B cell (primary cell): Measurements from ENCODE around the gene NAPG. TPM values are rescaled to one million over a fixed set of nuclear protein-coding genes. Genes with fewer than 3 reads are reported as not detected.

Experiments used
- ATAC-seq: fragments of 200-7000 bp; cut with Tn5 transposase; one replicate; pipeline ENCODE4 v1.10.0; 2021; ENCODE audit warnings: low read depth, mild to moderate bottlenecking, moderate number of reproducible peaks, moderate library complexity
- CTCF ChIA-PET: fragments of 350-600 bp; sonication (Branson Sonifier 250); formaldehyde crosslinking; loops from one replicate; lab custom pipeline; 2021; ENCODE audit warnings: antibody characterized with exemption, inconsistent platforms; lab: Charles Lee
- POLR2A ChIA-PET: fragments of 350-600 bp; sonication (Branson Sonifier 250); formaldehyde crosslinking; loops from one replicate; lab custom pipeline; 2021; ENCODE audit warnings: antibody characterized with exemption; lab: Charles Lee
- DNase-seq: peaks from one replicate; pipeline ENCODE4 v3.0.0; 2013
- H2AFZ ChIP-seq: 2 replicates; pipeline ENCODE4 v1.6.1; 2012; ENCODE audit warnings: mild to moderate bottlenecking, low read depth, low read length; ENCODE audit not compliant: insufficient read depth, poor library complexity, severe bottlenecking
- H3K27ac ChIP-seq, 2 donors: 1 replicate in 1 of 2; 2 replicates in 1 of 2; pipeline ENCODE4 v1.5.1; 2012 to 2013; ENCODE audit warnings: low read length in 2 of 2, mild to moderate bottlenecking in 2 of 2, moderate library complexity in 1 of 2
- H3K27me3 ChIP-seq, 4 experiments: fragments of 200-600 bp in 1 of 4; sonication (generic) in 1 of 4; replicated peaks in 1 of 4; 1 replicate in 2 of 4; 2 replicates in 2 of 4; pipeline versions ENCODE4 v1.6.1 to v1.7.0; 2013 to 2016; ENCODE audit warnings: low read length in 3 of 4, mild to moderate bottlenecking in 2 of 4, mixed read lengths in 1 of 4, moderate library complexity in 1 of 4; ENCODE audit not compliant: insufficient read depth in 4 of 4, control insufficient read depth in 3 of 4; ENCODE audit errors: control extremely low read depth in 1 of 4
- H3K36me3 ChIP-seq, 2 experiments: replicated peaks in 1 of 2; 1 replicate in 1 of 2; 2 replicates in 1 of 2; pipeline versions ENCODE4 v1.6.1 to v1.7.1; 2013; ENCODE audit warnings: low read length in 1 of 2; ENCODE audit not compliant: insufficient read depth in 2 of 2, control insufficient read depth in 1 of 2; ENCODE audit errors: control extremely low read depth in 1 of 2, extremely low read depth in 1 of 2
- H3K4me1 ChIP-seq, 2 donors: fragments of 200-600 bp in 1 of 2; sonication (generic) in 1 of 2; 1 replicate in 1 of 2; 2 replicates in 1 of 2; pipeline versions ENCODE4 v1.5.1 to v1.6.1; 2013 to 2017; ENCODE audit warnings: low read length in 2 of 2; ENCODE audit not compliant: control insufficient read depth in 2 of 2, insufficient read depth in 2 of 2
- H3K4me2 ChIP-seq: replicated peaks from 2 replicates; pipeline ENCODE3; 2012; ENCODE audit warnings: mild to moderate bottlenecking, low read depth, low read length; ENCODE audit not compliant: poor library complexity, severe bottlenecking
- H3K4me3 ChIP-seq, 5 experiments: fragments of 200-600 bp in 1 of 5; sonication (generic) in 1 of 5; 1 replicate in 3 of 5; 2 replicates in 2 of 5; pipeline versions ENCODE4 v1.5.1 to v1.7.0; 2011 to 2016; ENCODE audit warnings: low read length in 4 of 5, mild to moderate bottlenecking in 4 of 5, low read depth in 2 of 5, control low read depth in 1 of 5, moderate library complexity in 1 of 5; ENCODE audit not compliant: insufficient read depth in 1 of 5; ENCODE audit errors: control extremely low read depth in 1 of 5, extremely low read depth in 1 of 5
- H3K79me2 ChIP-seq: fragments of 200-600 bp; sonication (generic); one replicate; pipeline ENCODE4 v1.6.0; 2016; ENCODE audit warnings: low read length; ENCODE audit not compliant: control insufficient read depth, insufficient read depth
- H3K9ac ChIP-seq: fragments of 200-600 bp; sonication (generic); 2 replicates; pipeline ENCODE4 v1.6.1; 2017; ENCODE audit warnings: mild to moderate bottlenecking, low read length, moderate library complexity
- H3K9me3 ChIP-seq, 3 donors: one replicate each; pipeline versions ENCODE4 v1.6.1 to v1.7.1; 2013; ENCODE audit warnings: low read length in 2 of 3; ENCODE audit not compliant: control insufficient read depth in 2 of 3, insufficient read depth in 1 of 3; ENCODE audit errors: control extremely low read depth in 1 of 3
- H4K20me1 ChIP-seq: 2 replicates; pipeline ENCODE4 v1.6.0; 2012; ENCODE audit warnings: mild to moderate bottlenecking, low read length; ENCODE audit not compliant: insufficient read depth, control insufficient read depth, poor library complexity, severe bottlenecking
- H3K27ac Mint-ChIP-seq: one replicate; pipeline ENCODE4 v1.8.0; 2021; ENCODE audit warnings: mixed read lengths
- H3K27me3 Mint-ChIP-seq: one replicate; pipeline ENCODE4 v1.8.0; 2021; ENCODE audit warnings: mixed read lengths
- H3K4me1 Mint-ChIP-seq: one replicate; pipeline ENCODE4 v1.8.0; 2021; ENCODE audit warnings: mixed read lengths
- H3K4me3 Mint-ChIP-seq: one replicate; pipeline ENCODE4 v1.8.0; 2021; ENCODE audit warnings: mixed read lengths
- H3K9me3 Mint-ChIP-seq: one replicate; pipeline ENCODE4 v1.8.0; 2022; ENCODE audit warnings: mixed read lengths; ENCODE audit not compliant: insufficient read depth
- CTCF ChIP-seq: fragments of 200-600 bp; IDR thresholded peaks from one replicate; pipeline ENCODE4 v1.8.0; 2022; ENCODE audit warnings: antibody characterized with exemption, mild to moderate bottlenecking
- EZH2 ChIP-seq: IDR thresholded peaks from 2 replicates; pipeline ENCODE4 v1.6.1; 2012; ENCODE audit warnings: borderline replicate concordance, low read depth, mild to moderate bottlenecking, moderate library complexity, low read length; ENCODE audit not compliant: insufficient read depth, poor library complexity, severe bottlenecking
- WGBS: methylation state at CpG from one replicate; pipeline ENCODE4 v1.1.5; 2013; ENCODE audit warnings: missing lambda C conversion rate; ENCODE audit not compliant: insufficient coverage; 5-methylcytosine and 5-hydroxymethylcytosine counted together
- intact Hi-C: fragments of 100-400 bp; cut with micrococcal nuclease; formaldehyde crosslinking; loops from one replicate; pipeline ENCODE4 v1.10.0; 2022
- polyA plus RNA-seq: library from polyadenylated mRNA; depleted of rRNA; stranded (reverse); fragments of >200 nt; gene quantifications from 2 replicates; pipeline ENCODE4 v1.2.3, GENCODE V29; 2012
- total RNA-seq, 2 donors: library from RNA; stranded (reverse); fragments of 120-200 nt in 1 of 2; gene quantifications; 1 replicate in 1 of 2; 2 replicates in 1 of 2; pipeline versions ENCODE4 v1.2.3 to v1.2.4, GENCODE V29; 2013 to 2022

The NAPG gene
- total and polyA plus RNA-seq, 2 donors (not counting 1 experiment from before 2014, with no cell fraction given): 9.4 to 31.8 TPM

GRCh38 chr18:10579079-10579867 is 53.4 kb downstream of the NAPG start:
- no peak for ATAC-seq
- Histone ChIP-seq H3K4me3 (no peak overlapping the region), H2AFZ (no peak overlapping the region), H3K4me1 (no peaks in the 10 kb centered on the region), H3K79me2 (no peaks in the 10 kb centered on the region), H3K4me2 (no peak overlapping the region), H3K9ac (no peak overlapping the region), H3K27ac (no peak overlapping the region), H3K27me3 (no peaks in the 10 kb centered on the region), H3K36me3 (no peaks in the 10 kb centered on the region), H3K9me3 (no peaks in the 10 kb centered on the region), H4K20me1 (no peaks in the 10 kb centered on the region)
- CTCF ChIA-PET: no interaction called here
- H3K27me3 Mint-ChIP-seq: no peaks in the 10 kb centered on the region
- no peak for DNase-seq
- H3K9me3 Mint-ChIP-seq: no peaks in the 10 kb centered on the region
- TF ChIP-seq EZH2 (no peak), CTCF (no peak)
- no peaks in the 10 kb centered on the region for H3K4me1 Mint-ChIP-seq
- WGBS: 90% methylated on average over 9 of the region's 12 CpGs
- no peak overlapping the region for H3K27ac Mint-ChIP-seq
- H3K4me3 Mint-ChIP-seq: no peak overlapping the region
- intact Hi-C loops: no loop called here
- POLR2A ChIA-PET: no interaction called here

- H3K27me3 Mint-ChIP-seq: no peaks in the 10 kb centered on the region
- no peak overlapping the region for H3K27ac ChIP-seq
- ATAC-seq (no peak), DNase-seq (no peak)
- no peak overlapping the region for H3K4me3 ChIP-seq
- 90% methylated on average over 4 of the region's 4 CpGs for WGBS
- no peaks in the 10 kb centered on the region for H3K9me3 ChIP-seq
- CTCF ChIA-PET: no interaction called here
- H3K9me3 Mint-ChIP-seq: no peaks in the 10 kb centered on the region
- H3K79me2 ChIP-seq: no peaks in the 10 kb centered on the region
- no peaks in the 10 kb centered on the region for H3K36me3 ChIP-seq
- no peaks in the 10 kb centered on the region for H4K20me1 ChIP-seq
- TF ChIP-seq EZH2 (no peak), CTCF (no peak)
- H3K4me3 Mint-ChIP-seq: no peak overlapping the region
- POLR2A ChIA-PET: no interaction called here
- no peaks in the 10 kb centered on the region for H3K4me1 Mint-ChIP-seq
- H3K27me3 ChIP-seq: no peaks in the 10 kb centered on the region
- intact Hi-C loops: no loop called here
- H3K4me1 ChIP-seq: no peaks in the 10 kb centered on the region
- H2AFZ ChIP-seq: no peak overlapping the region
- H3K9ac ChIP-seq: no peak overlapping the region
- H3K27ac Mint-ChIP-seq: no peak overlapping the region
- H3K4me2 ChIP-seq: no peak overlapping the region
Measured at GRCh38 chr18:10580215-10580614, 54.4 kb downstream of the NAPG start.
